WERI-Rb-1 (cell line): Measurements from ENCODE around the gene AARS2.
A peak's percentile ranks its signal among the peaks of the same experiment; 100 is the strongest.

Experiments used
- DNase-seq: peaks from one replicate; pipeline ENCODE4 v3.0.0-alpha.2; 2020
- H3K27ac ChIP-seq: fragments of 250-450 bp; sonication (Bioruptor Pico); 2 replicates; pipeline ENCODE4 v1.5.1; 2020; ENCODE audit warnings: mild to moderate bottlenecking, moderate library complexity
- H3K27me3 ChIP-seq: fragments of 250-450 bp; sonication (Bioruptor Pico); 2 replicates; pipeline ENCODE4 v1.5.1; 2021; ENCODE audit warnings: mild to moderate bottlenecking, low read depth, moderate library complexity; ENCODE audit not compliant: insufficient read depth, severe bottlenecking
- H3K36me3 ChIP-seq: fragments of 250-450 bp; sonication (Bioruptor Pico); 2 replicates; pipeline ENCODE4 v1.5.1; 2020; ENCODE audit warnings: mild to moderate bottlenecking, moderate library complexity
- H3K4me3 ChIP-seq: 2 replicates; pipeline ENCODE4 v1.5.1; 2011; ENCODE audit warnings: low read depth, mild to moderate bottlenecking, control low read depth, low read length
- H3K9me3 ChIP-seq: fragments of 250-450 bp; sonication (Bioruptor Pico); 2 replicates; pipeline ENCODE4 v1.5.1; 2021; ENCODE audit warnings: mild to moderate bottlenecking, moderate library complexity; ENCODE audit not compliant: severe bottlenecking
- CTCF ChIP-seq: IDR thresholded peaks from 2 replicates; pipeline ENCODE4 v1.5.1; 2011; ENCODE audit warnings: low read depth, mild to moderate bottlenecking, control low read depth, inconsistent platforms, low read length

Gene AARS2

GRCh38 chr6:44270526-44271405 is 42.4 kb downstream of the AARS2 start:
- Histone ChIP-seq H3K9me3 (no peaks in the 10 kb centered on the region), H3K4me3 (peak overlapping the region; percentile 48), H3K27ac (peak overlapping the region; percentile 79), H3K36me3 (peaks cover 29% of the 10 kb centered on the region), H3K27me3 (no peaks in the 10 kb centered on the region)
- TF ChIP-seq CTCF = no peak
- peak; percentile 92 for DNase-seq

GRCh38 chr6:44269921-44270525 is 43.1 kb downstream of the AARS2 start, which contains the start of gene TMEM151B:
Gene TMEM151B, plus strand, starts transcription at chr6:44270450. Its CDS starts 293 bp downstream, at chr6:44270743.
- Histone ChIP-seq H3K36me3 (peaks cover 22% of the 10 kb centered on the region), H3K27ac (peak within 1 kb of the TSS; percentile 79), H3K4me3 (peak within 1 kb of the TSS; percentile 48), H3K9me3 (no peaks in the 10 kb centered on the region), H3K27me3 (no peaks in the 10 kb centered on the region)
- peak; percentile 79 for DNase-seq
- TF ChIP-seq CTCF = no peak

GRCh38 chr6:44269178-44269920 is 43.8 kb downstream of the AARS2 start:
- no peak for TF ChIP-seq CTCF
- Histone ChIP-seq H3K27me3 (no peaks in the 10 kb centered on the region), H3K36me3 (peaks cover 19% of the 10 kb centered on the region), H3K9me3 (no peaks in the 10 kb centered on the region), H3K4me3 (peak overlapping the region; percentile 48), H3K27ac (peak overlapping the region; percentile 79)
- no peak for DNase-seq

GRCh38 chr6:44268095-44268628 is 45.0 kb downstream of the AARS2 start:
- peak; percentile 99 for TF ChIP-seq CTCF
- Histone ChIP-seq H3K9me3 (no peaks in the 10 kb centered on the region), H3K27ac (no peak overlapping the region), H3K36me3 (peaks cover 8% of the 10 kb centered on the region), H3K27me3 (no peaks in the 10 kb centered on the region), H3K4me3 (no peak overlapping the region)
- peak; percentile 88 for DNase-seq

- no peak overlapping the region for H3K27ac ChIP-seq
- no peaks in the 10 kb centered on the region; the same call in 1 of the 2 replicates for H3K36me3 ChIP-seq
- no peaks in the 10 kb centered on the region for H3K27me3 ChIP-seq
- TF ChIP-seq CTCF = no peak
- DNase-seq = no peak
- no peak overlapping the region for H3K4me3 ChIP-seq
- H3K9me3 ChIP-seq = no peaks in the 10 kb centered on the region
Observed at GRCh38 chr6:44267252-44267651, 45.9 kb downstream of the AARS2 start.
